Midbrain (tissue), 1 donor: Measurements from ENCODE around the gene NAP1L4.

Source experiments
- DNase-seq: peaks from one replicate; lab custom pipeline; 2025; lab: John Stamatoyannopoulos, UW

Gene NAP1L4

DNA sequence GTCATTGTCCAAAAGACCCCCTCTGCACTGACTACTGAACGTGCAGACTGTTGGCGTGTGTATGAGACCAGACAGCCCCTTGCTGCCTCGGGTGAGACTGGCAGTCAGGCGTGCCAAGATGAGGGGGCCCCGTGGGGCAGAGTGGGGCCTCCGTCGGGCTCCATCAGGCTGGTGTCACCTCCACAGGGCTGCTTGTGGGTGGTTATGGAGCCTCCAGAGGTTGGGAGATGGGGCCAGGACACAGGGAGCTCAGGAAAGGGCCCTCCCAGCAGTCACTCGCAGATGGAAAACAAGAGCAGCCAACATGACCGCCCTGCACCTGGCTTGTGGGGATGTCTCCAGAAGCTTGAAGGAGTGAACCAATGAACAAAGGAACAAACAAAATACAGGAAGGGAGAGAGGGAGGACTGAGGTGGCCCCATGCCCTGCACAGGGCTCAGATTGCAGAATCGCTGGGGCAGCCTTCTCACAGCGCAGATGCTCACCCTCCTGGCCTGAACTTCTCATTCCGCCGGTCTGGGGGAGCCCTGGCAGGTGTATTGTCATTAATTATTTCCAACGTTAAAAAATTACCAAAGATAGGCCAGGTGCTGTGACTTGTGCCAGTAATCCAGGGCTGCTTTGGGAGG is 57.4 kb downstream of the NAP1L4 start:
- DNase-seq, result no peak

GRCh38 chr11:2934021-2934550 is 58.0 kb downstream of the NAP1L4 start:
- DNase-seq, result no peak

DNA sequence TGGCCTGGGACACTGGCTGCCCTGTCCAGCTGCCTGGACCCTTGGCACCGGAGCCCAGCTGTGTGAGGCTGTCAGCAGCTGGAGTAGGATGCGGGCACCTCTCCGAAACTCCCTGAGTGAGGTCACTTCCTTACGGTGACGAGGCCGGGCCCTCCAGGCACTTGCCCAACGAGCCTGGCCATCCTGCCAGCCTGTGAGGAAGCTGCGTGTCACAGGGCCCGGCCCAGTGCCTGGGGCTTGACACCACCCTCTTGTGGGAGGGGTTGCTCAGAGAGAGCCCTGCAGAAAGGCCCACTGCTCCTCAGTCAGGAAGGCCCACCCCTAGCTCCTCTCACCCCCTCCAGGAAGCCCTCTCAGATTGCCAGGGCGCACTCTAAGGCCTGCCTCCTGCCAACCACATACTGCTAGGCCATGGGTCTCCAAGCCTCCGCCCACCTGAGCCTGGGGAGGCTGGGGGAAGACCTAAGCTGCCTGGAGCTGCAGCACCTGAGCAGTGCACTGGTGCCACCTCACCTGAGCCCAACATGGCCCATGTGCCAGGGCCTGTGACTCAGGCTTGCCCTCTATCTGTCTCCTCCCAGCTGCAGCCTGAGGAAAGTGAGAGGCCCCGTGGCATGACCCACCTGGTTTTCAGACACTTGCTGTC is 58.6 kb downstream of the NAP1L4 start:
- no peak for DNase-seq

DNA sequence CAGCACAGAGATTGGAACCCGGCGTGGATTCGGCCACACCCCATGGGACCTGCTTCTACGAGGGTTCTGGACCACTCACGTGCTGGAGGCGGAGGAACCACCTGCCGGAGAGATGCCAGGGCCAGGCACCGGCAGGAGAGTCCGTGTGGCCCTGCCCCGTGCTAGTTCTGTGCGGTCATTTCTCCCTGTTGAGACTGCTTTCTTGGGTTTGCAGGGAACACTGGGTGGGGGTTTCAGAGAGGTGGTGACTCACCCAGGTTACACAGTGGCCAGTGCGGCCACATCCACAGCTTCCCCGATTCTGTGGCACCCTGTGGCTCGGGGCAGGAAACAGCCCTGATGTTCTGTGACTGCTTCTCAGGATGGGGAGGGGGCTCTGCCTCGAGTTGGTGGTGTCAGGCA is 59.3 kb downstream of the NAP1L4 start:
- no peak for DNase-seq

DNA sequence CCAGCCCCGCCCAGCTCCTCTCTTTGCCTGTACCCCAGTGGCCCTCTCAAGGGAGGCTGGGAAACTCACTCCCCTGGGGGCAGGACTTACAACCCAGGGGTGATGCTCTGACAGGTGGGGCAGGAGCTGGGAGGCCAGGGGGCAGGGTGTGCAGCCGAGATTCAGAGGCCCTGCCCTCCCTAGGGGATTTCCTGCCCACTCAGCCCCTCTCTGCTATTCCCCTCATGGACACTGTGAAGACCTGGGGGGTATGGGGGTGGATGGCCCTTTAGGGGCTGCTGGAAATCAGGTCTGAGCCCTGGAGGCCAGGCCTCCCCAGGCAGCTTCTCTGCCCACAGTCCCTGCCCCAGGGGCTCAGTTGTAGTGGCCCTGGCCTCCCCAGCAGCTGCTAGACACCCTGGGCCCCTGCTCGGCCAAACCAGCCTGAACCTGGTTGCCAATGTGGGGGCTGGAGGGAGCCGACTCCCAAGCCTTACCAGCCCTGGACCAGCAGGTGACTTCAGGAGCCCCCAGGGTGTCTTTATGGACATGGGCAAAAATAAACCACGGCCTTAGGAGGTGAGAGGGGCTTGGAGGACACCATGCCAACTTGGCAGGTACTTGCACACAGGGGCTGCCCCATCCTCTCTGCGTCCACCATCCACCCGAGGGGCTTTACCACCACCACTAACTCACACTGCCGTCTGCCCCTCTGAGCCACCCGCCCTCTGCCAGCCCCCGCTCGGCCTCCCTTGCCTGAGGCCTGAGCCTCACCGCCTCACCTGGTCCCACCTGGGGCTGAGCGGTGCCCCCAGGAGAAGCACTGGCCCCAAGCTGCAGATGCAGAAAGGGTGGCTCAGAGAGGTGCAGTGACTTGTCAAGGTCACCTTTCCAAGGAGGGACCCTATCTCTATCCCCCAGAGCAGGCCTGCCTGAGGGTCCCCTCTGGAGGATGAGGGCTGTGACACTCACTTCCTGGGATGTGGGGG is 60.1 kb downstream of the NAP1L4 start:
- no peak for DNase-seq

DNA sequence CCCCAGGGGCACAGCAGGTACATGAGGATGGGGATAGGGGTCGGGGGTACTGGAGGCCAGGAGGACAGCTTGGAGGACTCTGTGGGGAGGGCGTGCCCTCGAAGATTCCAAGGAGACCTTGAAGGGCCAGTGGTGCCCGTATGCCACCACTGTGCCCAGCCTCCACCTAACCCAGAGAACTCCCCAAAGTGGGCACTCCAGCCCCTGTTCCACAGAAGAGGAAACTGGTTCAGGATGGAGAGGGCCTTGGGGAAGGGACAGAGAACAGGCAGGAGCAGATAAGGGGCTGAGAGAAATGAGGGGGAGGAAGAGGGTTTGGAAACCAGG is 60.7 kb downstream of the NAP1L4 start:
- DNase-seq, result no peak

- no peak for DNase-seq
These were observed 61.3 kb downstream of the NAP1L4 start for GRCh38 chr11:2930704-2931419.

- DNase-seq, result no peak
These were observed 62.0 kb downstream of the NAP1L4 start for GRCh38 chr11:2929950-2930703.

DNA sequence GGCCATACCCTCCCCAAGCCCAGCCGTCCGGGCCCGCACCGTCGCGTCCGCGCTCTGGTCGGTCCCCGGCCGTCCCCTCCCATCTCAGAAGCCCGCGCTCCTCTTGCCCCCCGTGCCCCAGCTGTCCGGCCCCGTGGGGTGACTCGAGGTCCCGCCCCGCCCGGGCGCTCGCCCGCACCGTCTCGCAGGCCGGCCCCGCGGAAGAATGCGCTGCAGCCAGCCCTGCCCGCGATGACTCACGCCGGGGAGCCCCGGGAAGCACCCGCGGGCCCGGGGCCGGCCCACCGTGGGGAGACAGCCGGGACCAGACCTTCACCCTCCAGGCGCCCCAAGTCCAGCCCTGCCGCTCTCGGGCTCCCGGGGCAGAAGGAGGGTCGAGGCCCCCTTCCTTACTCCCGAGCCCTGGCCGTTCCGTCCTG is 62.6 kb downstream of the NAP1L4 start:
- no peak for DNase-seq

- DNase-seq, result no peak
These were observed 63.3 kb downstream of the NAP1L4 start, which contains the start of gene PHLDA2 for GRCh38 chr11:2928605-2929530. Gene PHLDA2, minus strand, starts transcription at chr11:2929420. Its CDS starts 56 bp downstream, at chr11:2929364.

GRCh38 chr11:2927851-2928604 is 64.1 kb downstream of the NAP1L4 start:
- DNase-seq, result no peak

GRCh38 chr11:2927121-2927800 is 64.9 kb downstream of the NAP1L4 start:
- DNase-seq, result no peak

DNA sequence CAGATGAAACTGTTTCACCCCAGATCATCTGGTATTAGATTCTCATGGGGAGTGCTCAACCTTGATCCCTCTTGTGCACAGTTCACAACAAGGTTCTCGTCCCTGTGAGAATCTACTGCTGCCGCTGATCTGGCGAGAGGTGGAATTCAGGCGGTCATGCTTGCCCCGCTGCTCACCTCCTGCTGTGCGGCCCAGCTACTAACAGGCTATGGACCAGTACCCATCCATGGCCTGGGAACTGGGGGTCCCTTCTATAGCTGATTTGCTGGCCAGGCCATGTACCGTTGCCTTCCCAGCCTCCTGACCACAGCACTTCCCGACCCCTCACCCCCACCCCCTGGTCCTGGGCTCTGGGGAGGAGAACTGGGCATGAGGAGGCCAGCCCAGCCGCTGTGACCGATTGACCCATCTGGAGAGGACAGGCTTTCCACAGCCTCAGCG is 65.5 kb downstream of the NAP1L4 start:
- no peak for DNase-seq

GRCh38 chr11:2924821-2925675 is 67.1 kb downstream of the NAP1L4 start:
- DNase-seq, result no peak

- DNase-seq, result no peak
These were observed 67.7 kb downstream of the NAP1L4 start for GRCh38 chr11:2924381-2924780.

- no peak for DNase-seq
These were observed 68.4 kb downstream of the NAP1L4 start for GRCh38 chr11:2923446-2924375.

DNA sequence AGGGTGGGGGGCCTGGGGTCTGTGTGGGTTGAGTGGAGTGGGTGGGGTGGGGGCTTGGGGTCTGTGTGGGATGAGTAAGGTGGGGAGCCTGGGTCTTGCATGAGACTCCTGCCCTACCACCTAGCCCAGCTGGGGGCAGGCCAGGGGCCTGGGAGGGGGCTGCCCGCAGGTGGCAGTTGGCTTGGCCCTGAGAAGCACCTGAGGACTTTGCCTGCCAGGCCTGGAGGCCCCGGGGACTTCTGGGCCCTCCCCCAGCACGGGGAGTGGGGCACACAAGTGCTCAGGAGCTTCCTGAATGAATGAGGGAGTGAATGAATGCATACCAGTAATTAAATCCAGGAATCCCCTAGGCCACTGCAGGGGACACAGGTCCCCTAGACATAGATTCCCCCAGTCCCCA is 69.5 kb downstream of the NAP1L4 start:
- no peak for DNase-seq
